MG63 (cell line): Measurements from ENCODE around the gene LMF2. TPM values are rescaled to one million over a fixed set of nuclear protein-coding genes. Genes with fewer than 3 reads are reported as not detected.

Experiments
- DNase-seq: peaks from one replicate; pipeline ENCODE4 v3.0.0-alpha.2; 2020
- H3K27me3 ChIP-seq: fragments of 250-450 bp; sonication (Bioruptor Pico); 2 replicates; pipeline ENCODE4 v1.5.1; 2020; ENCODE audit warnings: mild to moderate bottlenecking, moderate library complexity
- H3K36me3 ChIP-seq: fragments of 250-450 bp; sonication (Bioruptor Pico); 2 replicates; pipeline ENCODE4 v1.5.1; 2020; ENCODE audit warnings: mild to moderate bottlenecking, moderate library complexity
- H3K4me3 ChIP-seq: fragments of 250-450 bp; sonication (Bioruptor Pico); 2 replicates; pipeline ENCODE4 v1.5.1; 2020; ENCODE audit warnings: mild to moderate bottlenecking, moderate library complexity
- H3K9me3 ChIP-seq: fragments of 250-450 bp; sonication (Bioruptor Pico); 2 replicates; pipeline ENCODE4 v1.5.1; 2020; ENCODE audit warnings: mild to moderate bottlenecking, moderate library complexity
- total RNA-seq: library from RNA; depleted of rRNA; stranded (reverse); fragments of >200 nt; shearing (Covaris generic); gene quantifications from 2 replicates; pipeline ENCODE4 v1.2.3, GENCODE V29; 2014; ENCODE audit warnings: low replicate concordance

Gene LMF2
- total RNA-seq, 1 experiment from 2014 or later = 30.3 TPM

DNA sequence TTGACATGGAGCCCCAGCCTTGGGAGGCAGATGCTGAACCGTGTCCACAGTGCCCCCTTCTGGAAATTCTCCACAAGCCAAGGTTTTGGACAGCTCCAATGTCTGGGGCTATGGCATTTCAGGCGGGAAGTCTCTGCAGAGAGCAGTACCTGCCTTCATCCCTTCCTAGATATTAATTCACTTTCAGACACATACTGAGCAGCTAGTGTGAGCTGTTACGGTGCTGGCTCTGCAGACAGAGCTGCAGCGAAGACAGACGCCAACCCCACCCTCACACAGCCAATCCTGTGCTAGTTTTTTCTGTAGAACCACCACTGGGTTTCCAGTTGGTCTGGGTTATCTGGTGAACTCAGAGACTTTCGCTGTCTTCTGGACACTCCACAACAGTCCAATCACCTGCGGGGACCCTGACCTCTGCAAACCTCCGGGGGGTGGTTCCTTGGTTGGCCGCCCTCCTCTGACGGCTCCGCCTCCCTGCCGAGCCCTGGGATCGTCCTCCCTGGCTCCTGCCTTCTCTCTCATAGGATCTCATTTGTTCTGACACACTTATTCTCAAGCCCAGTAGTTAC, 9.1 kb downstream of the LMF2 start:
- peaks cover 2% of the 10 kb centered on the region; the same call in 1 of the 2 replicates for H3K36me3 ChIP-seq
- peak; percentile 44 for DNase-seq
- H3K27me3 ChIP-seq = no peaks in the 10 kb centered on the region
- H3K4me3 ChIP-seq = no peak overlapping the region
- no peaks in the 10 kb centered on the region for H3K9me3 ChIP-seq

DNA sequence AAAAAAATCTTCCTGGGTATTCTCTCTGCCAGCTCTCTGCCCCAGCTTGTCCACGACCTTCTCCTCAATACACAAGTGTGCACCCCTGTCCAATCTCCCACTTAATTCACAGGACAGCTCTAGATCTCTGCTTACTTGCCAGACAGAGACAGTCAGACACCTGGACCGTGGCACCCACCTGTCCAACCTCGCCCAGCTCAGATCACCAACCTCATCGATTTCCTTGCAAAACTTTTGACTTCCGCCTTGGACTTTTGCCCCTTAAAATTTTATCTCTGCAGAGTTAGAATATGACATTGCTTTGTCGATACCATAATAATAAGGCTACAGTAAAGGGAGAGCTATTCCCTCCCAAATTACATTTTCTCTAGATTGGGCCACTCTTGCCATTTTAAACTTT, 10.4 kb downstream of the LMF2 start:
- H3K36me3 ChIP-seq = no peaks in the 10 kb centered on the region
- H3K4me3 ChIP-seq = no peak overlapping the region
- no peak for DNase-seq
- no peaks in the 10 kb centered on the region for H3K27me3 ChIP-seq
- H3K9me3 ChIP-seq = no peaks in the 10 kb centered on the region

DNA sequence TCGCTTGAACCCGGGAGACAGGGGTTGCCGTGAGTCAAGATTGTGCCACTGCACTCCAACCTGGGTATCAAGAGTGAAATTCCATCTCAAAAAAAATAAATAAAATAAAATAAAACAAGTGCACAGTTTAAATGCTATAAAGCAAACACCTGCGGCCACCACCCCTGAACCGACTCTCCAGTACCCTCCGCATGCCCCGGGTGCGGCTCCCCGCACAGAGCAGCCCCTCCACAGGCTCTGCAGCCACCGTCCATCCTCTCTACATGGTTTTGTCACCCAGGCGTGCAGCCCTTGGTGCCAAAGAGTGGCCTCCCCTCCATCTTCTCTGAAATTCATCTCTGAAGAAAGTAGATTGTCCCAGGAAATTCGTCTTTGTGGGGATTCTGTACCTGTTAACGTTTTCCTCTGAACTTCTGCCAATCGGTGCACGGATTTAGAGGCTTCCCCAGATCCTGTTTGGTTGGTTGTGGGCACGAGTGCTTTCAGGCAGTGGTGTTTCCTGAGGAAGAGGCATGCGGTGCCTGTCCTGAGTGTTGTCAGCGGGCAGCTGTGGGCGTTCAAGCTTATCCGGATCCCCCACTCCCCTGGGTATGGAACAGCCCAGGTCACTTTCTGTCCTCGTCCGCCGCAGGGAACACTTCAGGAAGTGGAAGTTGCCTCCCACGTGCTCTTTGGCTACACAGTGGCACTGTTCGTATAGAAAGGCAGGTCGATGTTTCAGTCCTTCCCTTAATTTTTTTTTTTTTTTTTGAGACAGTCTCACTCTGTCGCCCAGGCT, 16.8 kb downstream of the LMF2 start:
- no peaks in the 10 kb centered on the region for H3K36me3 ChIP-seq
- no peaks in the 10 kb centered on the region for H3K9me3 ChIP-seq
- no peaks in the 10 kb centered on the region for H3K27me3 ChIP-seq
- DNase-seq = no peak
- H3K4me3 ChIP-seq = no peak overlapping the region

- no peak for DNase-seq
- no peak overlapping the region for H3K4me3 ChIP-seq
- H3K9me3 ChIP-seq = no peaks in the 10 kb centered on the region
- no peaks in the 10 kb centered on the region for H3K36me3 ChIP-seq
- no peaks in the 10 kb centered on the region for H3K27me3 ChIP-seq
Observed at GRCh38 chr22:50489363-50490243, 17.9 kb downstream of the LMF2 start.

GRCh38 chr22:50488886-50489285, 18.6 kb downstream of the LMF2 start:
- H3K9me3 ChIP-seq = no peaks in the 10 kb centered on the region
- H3K36me3 ChIP-seq = no peaks in the 10 kb centered on the region
- H3K4me3 ChIP-seq = no peak overlapping the region
- H3K27me3 ChIP-seq = no peaks in the 10 kb centered on the region
- DNase-seq = no peak

DNA sequence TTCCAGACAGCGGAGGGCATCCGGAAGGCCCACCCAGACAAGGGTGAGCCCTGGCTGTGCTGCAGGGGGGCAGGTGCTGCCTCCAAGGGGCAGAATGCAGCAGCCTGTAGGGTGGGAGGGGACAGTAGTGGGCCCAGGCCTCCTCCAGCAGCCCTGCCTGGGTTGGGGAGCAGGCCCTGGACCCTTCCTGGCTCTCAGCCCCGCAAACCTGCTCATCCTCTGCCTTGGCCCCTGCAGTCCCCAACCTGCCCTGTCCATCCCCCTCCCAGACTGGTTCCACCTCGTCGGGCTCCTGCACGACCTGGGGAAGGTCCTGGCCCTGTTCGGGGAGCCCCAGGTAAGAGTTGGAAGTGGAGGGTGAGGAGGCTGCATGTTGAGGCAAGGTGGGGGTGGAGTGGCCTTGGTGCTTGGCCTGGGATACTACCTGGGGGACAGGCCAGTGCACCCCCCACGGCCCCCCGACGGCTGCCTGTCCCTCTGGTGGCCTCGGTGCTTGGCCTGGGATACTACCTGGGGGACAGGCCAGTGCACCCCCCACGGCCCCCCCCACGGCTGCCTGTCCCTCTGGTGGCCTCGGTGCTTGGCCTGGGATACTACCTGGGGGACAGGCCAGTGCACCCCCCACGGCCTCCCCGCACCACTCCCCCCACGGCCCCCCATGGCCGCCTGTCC, 19.4 kb downstream of the LMF2 start:
- DNase-seq = no peak
- Histone ChIP-seq H3K4me3 (no peak overlapping the region), H3K27me3 (no peaks in the 10 kb centered on the region), H3K9me3 (no peaks in the 10 kb centered on the region), H3K36me3 (peaks cover 3% of the 10 kb centered on the region)

GRCh38 chr22:50487290-50488005, 20.1 kb downstream of the LMF2 start:
- DNase-seq = no peak
- H3K4me3 ChIP-seq = no peak overlapping the region
- H3K9me3 ChIP-seq = no peaks in the 10 kb centered on the region
- peaks cover 7% of the 10 kb centered on the region for H3K36me3 ChIP-seq
- no peaks in the 10 kb centered on the region for H3K27me3 ChIP-seq

- peaks cover 12% of the 10 kb centered on the region for H3K36me3 ChIP-seq
- DNase-seq = no peak
- no peaks in the 10 kb centered on the region for H3K27me3 ChIP-seq
- H3K4me3 ChIP-seq = no peak within 1 kb of the TSS
- H3K9me3 ChIP-seq = no peaks in the 10 kb centered on the region
Observed at GRCh38 chr22:50486561-50487289, 20.8 kb downstream of the LMF2 start, which contains the start of gene MIOX. TSS of gene MIOX (plus strand) at chr22:50486859. CDS start at chr22:50486898, 39 bp downstream.

DNA sequence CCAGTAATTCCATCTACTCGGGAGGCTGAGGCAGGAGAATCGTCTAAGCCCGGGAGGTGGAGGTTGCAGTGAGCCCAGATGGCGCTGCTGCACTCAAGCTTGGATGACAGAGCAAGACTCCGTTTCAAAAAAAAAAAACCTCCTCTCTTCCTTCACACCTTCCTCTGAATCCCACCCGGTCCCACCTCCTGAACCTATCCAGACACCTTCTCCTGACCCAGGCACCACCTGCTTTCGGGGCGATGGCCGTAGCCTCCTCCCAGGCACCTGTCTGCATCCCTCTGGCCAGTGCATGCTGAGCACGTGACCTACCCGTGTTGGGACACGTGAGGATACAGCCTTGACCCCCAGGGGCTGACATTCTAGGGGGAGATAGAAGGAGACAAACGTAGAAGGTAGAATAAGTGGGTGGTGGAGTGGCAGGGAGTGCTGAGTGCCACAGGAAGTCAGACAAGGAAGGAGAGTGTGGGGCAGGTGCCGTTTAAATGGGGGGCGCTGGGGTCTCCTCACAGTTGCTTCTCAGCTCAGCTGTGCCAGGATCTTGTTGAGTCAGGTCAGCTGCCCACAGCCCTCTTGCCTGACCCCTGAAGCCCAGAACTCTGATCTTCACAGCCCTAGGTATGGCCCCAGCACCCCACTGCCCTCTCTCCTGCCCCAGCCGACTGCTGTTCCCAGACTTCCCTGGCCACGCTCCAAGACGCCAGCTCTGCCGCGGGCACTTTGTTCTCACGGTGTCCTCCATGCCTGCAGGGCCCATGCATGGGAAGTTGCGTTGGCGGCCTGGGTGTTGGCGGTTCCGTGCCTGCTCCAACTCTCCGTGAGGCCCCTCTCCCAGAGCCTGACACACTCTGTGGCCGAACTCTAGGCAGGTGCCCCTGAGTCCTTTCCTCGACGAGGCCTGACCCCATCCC, 22.0 kb downstream of the LMF2 start:
- peaks cover 12% of the 10 kb centered on the region for H3K36me3 ChIP-seq
- peak; percentile 38 for DNase-seq
- no peaks in the 10 kb centered on the region for H3K27me3 ChIP-seq
- H3K4me3 ChIP-seq = no peak overlapping the region
- no peaks in the 10 kb centered on the region for H3K9me3 ChIP-seq

DNA sequence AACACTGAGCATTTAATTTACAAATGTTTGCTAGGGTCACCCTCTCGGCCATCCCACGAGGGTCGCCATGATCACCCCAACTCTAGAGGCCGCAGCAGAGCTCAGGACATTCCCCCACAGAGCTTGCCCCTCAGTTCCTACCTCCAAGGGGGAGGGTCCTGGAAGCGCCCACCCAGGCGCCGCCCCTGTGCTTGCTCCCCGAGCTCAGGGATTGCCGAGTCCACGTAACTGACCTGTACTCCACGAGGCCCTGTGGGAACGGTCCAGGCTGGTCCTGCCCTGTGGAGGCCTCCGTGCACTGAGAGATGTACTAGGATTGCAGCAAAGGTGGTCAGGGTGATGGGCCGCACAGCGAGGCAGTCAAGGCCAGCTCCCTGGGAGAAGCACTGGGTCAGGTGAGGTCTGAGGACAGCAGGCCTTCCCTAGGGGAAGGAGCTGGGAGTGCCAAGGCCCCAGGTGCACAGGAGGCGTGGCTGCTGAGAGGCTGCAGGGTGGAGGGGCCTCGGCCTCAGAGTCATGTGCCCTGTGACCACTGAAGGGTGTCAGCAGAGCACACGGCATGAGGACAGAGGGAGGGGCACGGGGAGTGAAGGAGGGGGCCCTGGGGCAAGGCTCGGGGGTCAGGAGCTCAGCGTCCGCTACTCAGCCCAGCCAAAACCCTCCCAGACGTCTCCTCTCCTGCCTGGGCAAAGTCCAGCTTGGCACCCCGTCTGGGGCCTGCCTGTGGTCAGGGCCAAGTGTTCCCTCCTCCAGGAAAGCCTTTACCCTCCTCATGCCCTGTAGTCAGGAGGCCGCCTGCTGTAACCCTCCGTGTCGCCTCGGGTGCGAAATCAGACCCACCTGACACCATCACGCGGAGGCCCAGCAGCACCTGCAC, 23.3 kb downstream of the LMF2 start:
- no peaks in the 10 kb centered on the region for H3K9me3 ChIP-seq
- DNase-seq = no peak
- H3K4me3 ChIP-seq = no peak overlapping the region
- peaks cover 12% of the 10 kb centered on the region for H3K36me3 ChIP-seq
- no peaks in the 10 kb centered on the region for H3K27me3 ChIP-seq

GRCh38 chr22:50483556-50483955, 23.9 kb downstream of the LMF2 start:
- H3K27me3 ChIP-seq = no peaks in the 10 kb centered on the region
- H3K9me3 ChIP-seq = no peaks in the 10 kb centered on the region
- H3K36me3 ChIP-seq = peaks cover 12% of the 10 kb centered on the region
- no peak for DNase-seq
- H3K4me3 ChIP-seq = no peak overlapping the region

DNA sequence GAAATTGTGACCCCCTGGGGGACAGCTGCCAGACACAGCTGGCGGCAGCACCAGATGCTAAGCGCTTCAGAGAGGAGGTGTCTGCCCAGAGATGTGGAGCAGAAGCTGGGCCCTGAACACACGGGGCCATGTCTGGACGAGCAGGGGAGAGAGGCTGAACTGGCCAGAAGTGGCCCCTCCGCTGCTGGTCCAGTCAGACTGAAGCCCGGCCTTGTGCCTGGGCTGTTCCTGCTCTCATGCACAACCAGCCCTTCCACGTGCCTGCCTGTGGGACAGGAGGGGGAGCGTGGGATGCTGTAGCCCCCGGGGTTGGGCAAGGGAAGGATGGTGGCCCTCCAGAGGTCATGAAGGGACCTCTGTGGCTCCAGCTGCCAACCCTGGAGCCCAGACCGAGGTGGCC, 24.4 kb downstream of the LMF2 start:
- Histone ChIP-seq H3K27me3 (no peaks in the 10 kb centered on the region), H3K4me3 (no peak overlapping the region), H3K36me3 (peaks cover 12% of the 10 kb centered on the region), H3K9me3 (no peaks in the 10 kb centered on the region)
- DNase-seq = no peak

GRCh38 chr22:50482107-50483074, 25.1 kb downstream of the LMF2 start:
- peaks cover 12% of the 10 kb centered on the region for H3K36me3 ChIP-seq
- DNase-seq = no peak
- H3K4me3 ChIP-seq = peak overlapping the region; percentile 86
- no peaks in the 10 kb centered on the region for H3K9me3 ChIP-seq
- no peaks in the 10 kb centered on the region for H3K27me3 ChIP-seq
